OCI-LY1 (cell line): ENCODE results near the gene MED13L.

Experiments
- H2AFZ ChIP-seq: fragments of 200-600 bp; sonication (generic), shearing (Covaris generic); 2 replicates; pipeline ENCODE4 v1.6.0; 2014; ENCODE audit warnings: antibody characterized with exemption, mild to moderate bottlenecking, low read length
- H3F3A ChIP-seq: fragments of 200-600 bp; sonication (generic), shearing (Covaris generic); 2 replicates; pipeline ENCODE4 v1.6.0; 2014; ENCODE audit warnings: mild to moderate bottlenecking, antibody characterized with exemption, low read length, moderate library complexity; ENCODE audit not compliant: insufficient read depth
- H3K27ac ChIP-seq: fragments of 200-600 bp; sonication (generic); 2 replicates; pipeline ENCODE4 v1.5.1; 2014; ENCODE audit warnings: low read length, mixed run types, mild to moderate bottlenecking, low read depth; ENCODE audit not compliant: poor library complexity, severe bottlenecking
- H3K27me3 ChIP-seq: fragments of 200-600 bp; sonication (generic); 2 replicates; pipeline ENCODE4 v1.6.0; 2014; ENCODE audit warnings: antibody characterized with exemption, mild to moderate bottlenecking, low read length, moderate library complexity; ENCODE audit not compliant: insufficient read depth
- H3K36me3 ChIP-seq: fragments of 200-600 bp; sonication (generic); 2 replicates; pipeline ENCODE4 v1.6.1; 2014; ENCODE audit warnings: mild to moderate bottlenecking, antibody characterized with exemption, low read length, moderate library complexity, mixed read lengths; ENCODE audit not compliant: insufficient read depth
- H3K4me1 ChIP-seq: fragments of 200-600 bp; sonication (generic); 2 replicates; pipeline ENCODE4 v1.5.1; 2014; ENCODE audit warnings: mild to moderate bottlenecking, low read length, moderate library complexity; ENCODE audit not compliant: insufficient read depth, severe bottlenecking
- H3K4me2 ChIP-seq: fragments of 200-600 bp; sonication (generic), shearing (Covaris generic); 2 replicates; pipeline ENCODE4 v1.6.1; 2014; ENCODE audit warnings: low read length
- H3K4me3 ChIP-seq: fragments of 200-600 bp; sonication (generic); 2 replicates; pipeline ENCODE4 v1.5.1; 2014; ENCODE audit warnings: low read length, low read depth, mild to moderate bottlenecking, mixed read lengths; ENCODE audit not compliant: poor library complexity, severe bottlenecking
- H3K79me2 ChIP-seq: fragments of 200-600 bp; shearing (Covaris generic); 2 replicates; pipeline ENCODE4 v1.6.1; 2016; ENCODE audit warnings: mixed run types, low read length, mixed read lengths; ENCODE audit not compliant: insufficient read depth
- H3K9ac ChIP-seq: fragments of 200-600 bp; sonication (generic), shearing (Covaris generic); 2 replicates; pipeline ENCODE4 v1.6.1; 2014; ENCODE audit warnings: mild to moderate bottlenecking, low read length, mixed read lengths
- H3K9me2 ChIP-seq: fragments of 200-600 bp; sonication (generic), shearing (Covaris generic); 2 replicates; pipeline ENCODE4 v1.6.1; 2014; ENCODE audit warnings: low read depth, mild to moderate bottlenecking, low read length, mixed read lengths
- H3K9me3 ChIP-seq: fragments of 200-600 bp; shearing (Covaris generic); 2 replicates; pipeline ENCODE4 v1.6.1; 2014; ENCODE audit warnings: low read length, mixed read lengths
- H4K20me1 ChIP-seq: fragments of 200-600 bp; sonication (generic), shearing (Covaris generic); 2 replicates; pipeline ENCODE4 v1.6.0; 2016; ENCODE audit warnings: mild to moderate bottlenecking, low read length; ENCODE audit not compliant: insufficient read depth
- CTCF ChIP-seq: fragments of 200-600 bp; sonication (generic), shearing (Covaris generic); IDR thresholded peaks from 2 replicates; pipeline ENCODE4 v1.5.1; 2017; ENCODE audit warnings: mild to moderate bottlenecking, antibody characterized with exemption, low read length, moderate library complexity, mixed read lengths
- EZH2 ChIP-seq: fragments of 200-600 bp; sonication (generic), shearing (Covaris generic); IDR thresholded peaks from 2 replicates; pipeline ENCODE4 v1.8.0; 2017; ENCODE audit warnings: borderline replicate concordance, mixed run types, mild to moderate bottlenecking, antibody characterized with exemption, low read length, moderate library complexity, mixed read lengths

Gene MED13L

GRCh38 chr12:116204169-116204568 lies 73.3 kb downstream of the MED13L start:
- Histone ChIP-seq H3K36me3 (no peaks in the 10 kb centered on the region), H3K27ac (no peak overlapping the region), H3K9me2 (no peaks in the 10 kb centered on the region), H3K4me1 (no peaks in the 10 kb centered on the region), H3K27me3 (no peaks in the 10 kb centered on the region), H3K4me2 (no peak overlapping the region), H3K79me2 (no peaks in the 10 kb centered on the region), H3K9ac (no peak overlapping the region), H3F3A (no peaks in the 10 kb centered on the region), H3K4me3 (no peak overlapping the region), H4K20me1 (no peaks in the 10 kb centered on the region), H2AFZ (no peak overlapping the region), H3K9me3 (no peaks in the 10 kb centered on the region)
- no peak for TF ChIP-seq CTCF
- TF ChIP-seq EZH2 = no peak

DNA sequence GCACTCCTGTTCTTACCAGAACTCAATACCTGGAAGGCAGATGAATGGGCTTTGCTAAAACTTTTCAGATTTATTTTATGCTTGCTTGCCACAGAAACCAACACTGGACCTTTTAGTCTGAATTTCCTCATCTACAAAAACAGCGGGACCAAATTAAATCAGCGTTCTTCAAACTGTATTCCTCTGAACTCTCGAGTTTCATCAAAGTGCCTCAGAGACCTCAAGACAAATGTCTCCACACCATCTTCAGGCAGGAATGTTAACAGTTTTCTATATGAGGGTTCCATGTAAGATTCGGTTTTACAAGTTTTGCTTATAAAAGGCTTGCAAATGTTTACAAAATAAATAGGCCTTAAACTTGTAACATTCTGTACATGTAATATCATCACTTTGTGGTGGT lies 74.6 kb downstream of the MED13L start:
- H3K27ac ChIP-seq = no peak overlapping the region

GRCh38 chr12:116202433-116202832 lies 75.1 kb downstream of the MED13L start:
- Histone ChIP-seq H3F3A (no peaks in the 10 kb centered on the region), H2AFZ (no peak overlapping the region), H3K4me2 (no peak overlapping the region), H3K4me1 (no peaks in the 10 kb centered on the region), H3K36me3 (no peaks in the 10 kb centered on the region), H3K27ac (no peak overlapping the region), H3K9ac (no peak overlapping the region), H3K9me3 (no peaks in the 10 kb centered on the region), H3K27me3 (no peaks in the 10 kb centered on the region), H3K9me2 (no peaks in the 10 kb centered on the region), H3K79me2 (no peaks in the 10 kb centered on the region), H4K20me1 (no peaks in the 10 kb centered on the region), H3K4me3 (no peak overlapping the region)
- TF ChIP-seq EZH2 (no peak), CTCF (no peak)

More for the DNA sequence above, 74.6 kb downstream of the MED13L start:
- Histone ChIP-seq H3K9ac (no peak overlapping the region), H3K4me1 (no peaks in the 10 kb centered on the region), H3K27me3 (no peaks in the 10 kb centered on the region), H3K79me2 (no peaks in the 10 kb centered on the region), H4K20me1 (no peaks in the 10 kb centered on the region), H3K4me2 (no peak overlapping the region), H3K4me3 (no peak overlapping the region), H3F3A (no peaks in the 10 kb centered on the region), H2AFZ (no peak overlapping the region), H3K9me3 (no peaks in the 10 kb centered on the region), H3K9me2 (no peaks in the 10 kb centered on the region), H3K36me3 (no peaks in the 10 kb centered on the region)
- TF ChIP-seq CTCF (no peak), EZH2 (no peak)
